Natural killer cell (primary cell): ENCODE measurements around the gene SLC25A13. TPM values are rescaled to one million over a fixed set of nuclear protein-coding genes. Genes with fewer than 3 reads are reported as not detected.

Experiments used
- ATAC-seq, 3 donors: fragments of 150-1000 bp in 2 of 3; fragments of 200-7000 bp in 1 of 3; cut with Tn5 transposase; 1 replicate in 1 of 3; 2 replicates in 2 of 3; pipeline ENCODE4 v1.10.0; 2021; ENCODE audit warnings: mild to moderate bottlenecking in 2 of 3, moderate library complexity in 2 of 3
- DNase-seq, 2 donors: peaks; one replicate each; pipeline versions ENCODE4 v3.0.0 to v3.0.0-alpha.2; 2013 to 2021; ENCODE audit warnings: mixed read lengths in 1 of 2
- H3K27ac ChIP-seq: one replicate; pipeline ENCODE4 v1.5.1; 2013; ENCODE audit warnings: mild to moderate bottlenecking, low read length
- H3K27me3 ChIP-seq: one replicate; pipeline ENCODE4 v1.6.1; 2013; ENCODE audit warnings: low read length; ENCODE audit not compliant: control insufficient read depth, insufficient read depth
- H3K36me3 ChIP-seq: one replicate; pipeline ENCODE4 v1.6.1; 2013; ENCODE audit warnings: low read length; ENCODE audit not compliant: control insufficient read depth, insufficient read depth
- H3K4me1 ChIP-seq: one replicate; pipeline ENCODE4 v1.6.1; 2013; ENCODE audit warnings: low read length; ENCODE audit not compliant: control insufficient read depth, insufficient read depth
- H3K4me3 ChIP-seq: one replicate; pipeline ENCODE4 v1.5.1; 2013; ENCODE audit warnings: low read length
- H3K9me3 ChIP-seq: one replicate; pipeline ENCODE4 v1.6.1; 2013; ENCODE audit warnings: low read length; ENCODE audit not compliant: control insufficient read depth, insufficient read depth
- H3K27ac Mint-ChIP-seq, 2 donors: one replicate each; pipeline ENCODE4 v1.8.0; 2022; ENCODE audit warnings: mild to moderate bottlenecking in 2 of 2, mixed read lengths in 2 of 2, moderate library complexity in 1 of 2
- H3K27me3 Mint-ChIP-seq, 2 donors: one replicate each; pipeline ENCODE4 v1.8.0; 2022; ENCODE audit warnings: low read depth in 2 of 2, mixed read lengths in 2 of 2
- H3K36me3 Mint-ChIP-seq: one replicate; pipeline ENCODE4 v1.8.0; 2022; ENCODE audit warnings: mixed read lengths
- H3K4me1 Mint-ChIP-seq, 2 donors: one replicate each; pipeline ENCODE4 v1.8.0; 2022; ENCODE audit warnings: mixed read lengths in 2 of 2
- H3K4me3 Mint-ChIP-seq: one replicate; pipeline ENCODE4 v1.8.0; 2022; ENCODE audit warnings: mild to moderate bottlenecking, moderate library complexity, mixed read lengths
- H3K9me3 Mint-ChIP-seq, 2 donors: one replicate each; pipeline ENCODE4 v1.8.0; 2022; ENCODE audit warnings: mixed read lengths in 2 of 2
- WGBS: methylation state at CpG from one replicate; pipeline ENCODE4 v1.1.7; 2013; ENCODE audit warnings: missing lambda C conversion rate; ENCODE audit not compliant: insufficient coverage; 5-methylcytosine and 5-hydroxymethylcytosine counted together
- intact Hi-C: fragments of 100-400 bp; cut with micrococcal nuclease; formaldehyde crosslinking; loops from one replicate; pipeline ENCODE4 v1.14.2; 2022
- total RNA-seq, 4 donors: library from RNA; stranded (reverse); fragments of 120-200 nt in 1 of 4; gene quantifications; one replicate each; pipeline versions ENCODE4 v1.2.3 to v1.2.4, GENCODE V29; 2013 to 2022
- TF ChIP-seq, protein P1 (sequence below): fragments of 200-600 bp; IDR thresholded peaks from one replicate; pipeline ENCODE4 v1.8.0; 2022; ENCODE audit warnings: antibody characterized with exemption

Gene SLC25A13
- total RNA-seq, 3 donors from 2014 or later (not counting 1 experiment from before 2014, with no cell fraction given): 16.9 to 20.8 (median 20.5) TPM

DNA sequence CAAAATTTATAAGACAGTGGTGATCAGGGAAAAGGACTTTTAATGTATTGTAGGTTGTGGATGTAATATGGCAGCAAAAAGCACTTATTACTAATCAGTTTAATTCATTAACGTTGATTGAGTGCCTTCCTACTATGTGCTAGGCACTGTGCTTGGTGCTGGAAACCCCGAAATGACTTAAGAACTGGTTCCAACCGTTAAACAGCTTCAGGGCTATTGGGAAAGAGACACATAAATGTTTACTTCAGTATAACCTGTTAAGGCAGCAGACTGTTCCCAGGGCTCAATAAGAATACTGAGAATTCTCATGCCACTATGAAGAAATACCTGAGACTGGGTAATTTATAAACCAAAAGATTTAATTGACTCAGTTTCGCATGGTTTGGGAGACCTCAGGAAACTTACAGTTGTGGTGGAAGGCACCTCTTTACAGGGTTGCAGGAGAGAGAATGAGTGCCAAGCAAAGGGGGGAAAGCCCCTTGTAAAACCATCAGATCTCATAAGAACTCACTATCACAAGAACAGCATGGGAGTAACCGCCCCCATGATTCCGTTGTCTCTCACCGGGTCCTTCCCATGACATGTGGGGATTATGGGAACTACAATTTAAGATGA is 1.1 kb upstream of the SLC25A13 start:
- no peak for DNase-seq

DNA sequence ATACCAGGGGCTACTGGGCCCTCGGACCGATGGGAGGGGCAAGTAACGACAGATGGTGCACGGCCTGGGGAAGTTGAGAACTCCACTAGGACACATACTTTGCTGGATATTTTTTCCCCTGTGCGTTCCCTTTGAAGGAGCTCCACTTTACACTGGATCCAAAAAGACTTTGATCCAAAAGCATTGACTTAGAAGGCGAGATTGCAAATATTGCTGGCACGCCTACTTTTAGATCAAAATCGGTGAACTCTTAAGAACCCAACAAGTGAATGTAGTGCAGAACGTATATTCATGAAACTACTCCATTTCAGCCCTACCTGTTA is 436 bp upstream of the SLC25A13 start:
- 45% methylated on average over 9 of the region's 9 CpGs for WGBS
- Mint-ChIP-seq H3K9me3 (no peaks in the 10 kb centered on the region), H3K27me3 (no peaks in the 10 kb centered on the region), H3K4me1 (peaks cover 22 to 23% of the 10 kb centered on the region in 2 donors), H3K4me3 (peak overlapping the region; percentile 93), H3K36me3 (no peaks in the 10 kb centered on the region), H3K27ac (peak overlapping the region; percentile 60 to 86)
- H3K27me3 ChIP-seq: no peaks in the 10 kb centered on the region
- peak overlapping the region; percentile 92 for H3K4me3 ChIP-seq
- H3K36me3 ChIP-seq: no peaks in the 10 kb centered on the region
- DNase-seq (no peak), ATAC-seq (no peak)
- H3K4me1 ChIP-seq: peaks cover 4% of the 10 kb centered on the region
- H3K27ac ChIP-seq: peak overlapping the region; percentile 27
- TF ChIP-seq, protein P1, sequence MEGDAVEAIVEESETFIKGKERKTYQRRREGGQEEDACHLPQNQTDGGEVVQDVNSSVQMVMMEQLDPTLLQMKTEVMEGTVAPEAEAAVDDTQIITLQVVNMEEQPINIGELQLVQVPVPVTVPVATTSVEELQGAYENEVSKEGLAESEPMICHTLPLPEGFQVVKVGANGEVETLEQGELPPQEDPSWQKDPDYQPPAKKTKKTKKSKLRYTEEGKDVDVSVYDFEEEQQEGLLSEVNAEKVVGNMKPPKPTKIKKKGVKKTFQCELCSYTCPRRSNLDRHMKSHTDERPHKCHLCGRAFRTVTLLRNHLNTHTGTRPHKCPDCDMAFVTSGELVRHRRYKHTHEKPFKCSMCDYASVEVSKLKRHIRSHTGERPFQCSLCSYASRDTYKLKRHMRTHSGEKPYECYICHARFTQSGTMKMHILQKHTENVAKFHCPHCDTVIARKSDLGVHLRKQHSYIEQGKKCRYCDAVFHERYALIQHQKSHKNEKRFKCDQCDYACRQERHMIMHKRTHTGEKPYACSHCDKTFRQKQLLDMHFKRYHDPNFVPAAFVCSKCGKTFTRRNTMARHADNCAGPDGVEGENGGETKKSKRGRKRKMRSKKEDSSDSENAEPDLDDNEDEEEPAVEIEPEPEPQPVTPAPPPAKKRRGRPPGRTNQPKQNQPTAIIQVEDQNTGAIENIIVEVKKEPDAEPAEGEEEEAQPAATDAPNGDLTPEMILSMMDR: no peak
- H3K9me3 ChIP-seq: no peaks in the 10 kb centered on the region
- intact Hi-C loops: no loop called here

More for the DNA sequence above, 1.1 kb upstream of the SLC25A13 start:
- H3K9me3 Mint-ChIP-seq: no peaks in the 10 kb centered on the region
- H3K4me3 Mint-ChIP-seq: peak overlapping the region; percentile 93
- intact Hi-C loops: no loop called here
- no peak overlapping the region for H3K4me3 ChIP-seq
- peaks cover 4% of the 10 kb centered on the region for H3K4me1 ChIP-seq
- H3K36me3 ChIP-seq: no peaks in the 10 kb centered on the region
- H3K27me3 Mint-ChIP-seq: peaks cover 0 to 2% of the 10 kb centered on the region in 2 donors
- peak overlapping the region in 1 of 2 donors; percentile 60 for H3K27ac Mint-ChIP-seq
- H3K4me1 Mint-ChIP-seq: peaks cover 21% of the 10 kb centered on the region in 2 donors
- H3K27ac ChIP-seq: no peak overlapping the region
- no peaks in the 10 kb centered on the region for H3K9me3 ChIP-seq
- 95% methylated on average over 6 of the region's 7 CpGs for WGBS
- no peak for ATAC-seq
- H3K27me3 ChIP-seq: no peaks in the 10 kb centered on the region
- TF ChIP-seq, protein P1: no peak
- H3K36me3 Mint-ChIP-seq: no peaks in the 10 kb centered on the region

GRCh38 chr7:96321031-96321657 is 754 bp downstream of the SLC25A13 start:
- peaks cover 4% of the 10 kb centered on the region for H3K4me1 ChIP-seq
- H3K9me3 ChIP-seq: no peaks in the 10 kb centered on the region
- H3K27ac ChIP-seq: peak overlapping the region; percentile 90
- intact Hi-C loops: no loop called here
- H3K36me3 ChIP-seq: no peaks in the 10 kb centered on the region
- H3K27me3 Mint-ChIP-seq: no peaks in the 10 kb centered on the region
- peak overlapping the region; percentile 92 for H3K4me3 ChIP-seq
- H3K27me3 ChIP-seq: no peaks in the 10 kb centered on the region
- no peaks in the 10 kb centered on the region for H3K36me3 Mint-ChIP-seq
- DNase-seq (peak in 1 of 2 donors; percentile 63), ATAC-seq (peak in 1 of 3 donors; percentile 30)
- no peaks in the 10 kb centered on the region for H3K9me3 Mint-ChIP-seq
- TF ChIP-seq, protein P1: no peak
- WGBS: under 1% methylated on average over 22 of the region's 22 CpGs
- peak overlapping the region; percentile 85 to 86 for H3K27ac Mint-ChIP-seq
- H3K4me1 Mint-ChIP-seq: peaks cover 22 to 23% of the 10 kb centered on the region in 2 donors
- H3K4me3 Mint-ChIP-seq: peak overlapping the region; percentile 93
